MCF 10A (cell line): ENCODE measurements around the gene PARD3. TPM values are rescaled to one million over a fixed set of nuclear protein-coding genes. Genes with fewer than 3 reads are reported as not detected.
A peak's percentile ranks its signal among the peaks of the same experiment; 100 is the strongest.

Source experiments
- BruUV-seq: library from RNA; stranded (reverse); fragments of 400-500 nt; replicated peaks from 2 replicates; lab custom pipeline; 2021; lab: Mats Ljungman, UMichigan
- CTCF ChIA-PET: fragments of 300-600 bp; sonication (Branson Sonifier 250); formaldehyde crosslinking; extraction: SDS; loops from one replicate; lab custom pipeline; 2021; ENCODE audit warnings: antibody characterized with exemption, inconsistent platforms; lab: Yijun Ruan, JAX
- POLR2A ChIA-PET: fragments of 300-600, 350-650 bp; sonication (Branson Sonifier 250); formaldehyde crosslinking; extraction: SDS; loops from one replicate; lab custom pipeline; 2020; ENCODE audit warnings: antibody characterized with exemption, inconsistent platforms; lab: Yijun Ruan, JAX
- DNase-seq: peaks from one replicate; pipeline ENCODE4 v3.0.0-alpha.2; 2018; ENCODE audit not compliant: unreplicated experiment
- H3K27ac Mint-ChIP-seq: one replicate; pipeline ENCODE4 v1.8.0; 2022; ENCODE audit warnings: mild to moderate bottlenecking, low read depth, mixed read lengths; ENCODE audit not compliant: unreplicated experiment
- H3K27me3 Mint-ChIP-seq: one replicate; pipeline ENCODE4 v1.8.0; 2022; ENCODE audit warnings: mixed read lengths; ENCODE audit not compliant: insufficient read depth, unreplicated experiment
- H3K36me3 Mint-ChIP-seq: one replicate; pipeline ENCODE4 v1.8.0; 2022; ENCODE audit warnings: mild to moderate bottlenecking, moderate library complexity, mixed read lengths; ENCODE audit not compliant: insufficient read depth, unreplicated experiment
- H3K4me1 Mint-ChIP-seq: one replicate; pipeline ENCODE4 v1.8.0; 2022; ENCODE audit warnings: mixed read lengths; ENCODE audit not compliant: insufficient read depth, unreplicated experiment
- H3K4me3 Mint-ChIP-seq: one replicate; pipeline ENCODE4 v1.8.0; 2022; ENCODE audit warnings: mild to moderate bottlenecking, moderate library complexity, mixed read lengths; ENCODE audit not compliant: unreplicated experiment
- H3K9me3 Mint-ChIP-seq: one replicate; pipeline ENCODE4 v1.8.0; 2022; ENCODE audit warnings: mixed read lengths; ENCODE audit not compliant: unreplicated experiment
- CTCF ChIP-seq: fragments of 200-600 bp; IDR thresholded peaks from one replicate; pipeline ENCODE4 v1.8.0; 2022; ENCODE audit warnings: antibody characterized with exemption, mild to moderate bottlenecking; ENCODE audit not compliant: unreplicated experiment
- intact Hi-C: fragments of 100-400 bp; cut with micrococcal nuclease; formaldehyde crosslinking; loops from 2 replicates; pipeline ENCODE4 v1.14.1; 2022
- total RNA-seq: library from RNA; stranded (reverse); gene quantifications from 2 replicates; pipeline ENCODE4 v1.2.3, GENCODE V29; 2022

PARD3 gene
- total RNA-seq, 1 experiment from 2014 or later, result 70.0 TPM

- Mint-ChIP-seq H3K36me3 (peaks cover 13% of the 10 kb centered on the region), H3K4me1 (peaks cover 15% of the 10 kb centered on the region), H3K27me3 (no peaks in the 10 kb centered on the region), H3K27ac (no peak overlapping the region), H3K4me3 (no peak overlapping the region), H3K9me3 (no peaks in the 10 kb centered on the region)
- intact Hi-C loops, result loop anchor here (10.0 kb wide), 1 partner anchor 921 kb away; the partner anchor contains the start of gene NRP1
- CTCF ChIA-PET, result no interaction called here
- POLR2A ChIA-PET, result no interaction called here
- DNase-seq, result no peak
- BruUV-seq, result no TSS peak
- TF ChIP-seq CTCF, result no peak
Measured at GRCh38 chr10:34256216-34256615, 558.9 kb downstream of the PARD3 start.

- Mint-ChIP-seq H3K27ac (no peak overlapping the region), H3K36me3 (peaks cover 19% of the 10 kb centered on the region), H3K27me3 (no peaks in the 10 kb centered on the region), H3K9me3 (no peaks in the 10 kb centered on the region), H3K4me3 (peak overlapping the region; percentile 25), H3K4me1 (peaks cover 15% of the 10 kb centered on the region)
- intact Hi-C loops, result loop anchor here (10.0 kb wide), 1 partner anchor 920 kb away; the partner anchor contains the start of gene NRP1
- no TSS peak for BruUV-seq
- CTCF ChIA-PET, result interaction anchor here (0.6 kb wide), 2 partner anchors 25 to 382 kb away, joined by 3 to 6 read pairs; no protein-coding TSS in a partner anchor
- POLR2A ChIA-PET, result no interaction called here
- DNase-seq, result peak; percentile 29
- TF ChIP-seq CTCF, result no peak
Measured at GRCh38 chr10:34255035-34255434, 560.1 kb downstream of the PARD3 start.

DNA sequence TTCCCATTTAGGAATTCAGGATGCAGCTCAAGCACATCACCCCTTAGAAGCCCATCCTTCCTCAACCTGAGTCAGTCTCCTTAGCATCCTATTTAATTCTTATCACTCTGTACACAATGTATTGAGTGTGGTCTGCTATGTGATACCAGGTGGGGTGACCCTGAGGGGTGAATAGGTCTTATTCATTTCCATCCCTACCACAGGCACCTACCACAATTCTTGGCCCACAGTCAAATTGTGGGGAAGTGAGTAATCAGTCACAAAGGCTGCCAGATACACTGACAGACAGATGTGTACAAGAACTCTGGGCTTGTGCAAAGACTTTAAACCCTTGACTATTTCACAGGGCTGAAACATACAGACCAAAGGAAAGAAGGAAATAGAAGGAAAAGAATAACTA lies 560.5 kb downstream of the PARD3 start:
- H3K27ac Mint-ChIP-seq, result no peak overlapping the region
- TF ChIP-seq CTCF, result no peak
- peaks cover 15% of the 10 kb centered on the region for H3K4me1 Mint-ChIP-seq
- H3K9me3 Mint-ChIP-seq, result no peaks in the 10 kb centered on the region
- H3K36me3 Mint-ChIP-seq, result peaks cover 21% of the 10 kb centered on the region
- ChIA-PET CTCF (interaction anchor here (0.6 kb wide), 2 partner anchors 382 to 923 kb away, joined by 3 read pairs; no protein-coding TSS in a partner anchor), POLR2A (no interaction called here)
- peak overlapping the region; percentile 25 for H3K4me3 Mint-ChIP-seq
- intact Hi-C loops, result loop anchor here (10.0 kb wide), 1 partner anchor 920 kb away; the partner anchor contains the start of gene NRP1
- H3K27me3 Mint-ChIP-seq, result no peaks in the 10 kb centered on the region
- BruUV-seq, result no TSS peak
- DNase-seq, result peak; percentile 98

- Mint-ChIP-seq H3K4me1 (peaks cover 15% of the 10 kb centered on the region), H3K9me3 (no peaks in the 10 kb centered on the region), H3K36me3 (peaks cover 17% of the 10 kb centered on the region), H3K4me3 (no peak overlapping the region), H3K27me3 (no peaks in the 10 kb centered on the region), H3K27ac (peak overlapping the region; percentile 71)
- peak; percentile 20 for DNase-seq
- TF ChIP-seq CTCF, result no peak
- no TSS peak for BruUV-seq
- intact Hi-C loops, result loop anchor here (10.0 kb wide), 1 partner anchor 917 kb away; the partner anchor contains the start of gene NRP1
- ChIA-PET POLR2A (no interaction called here), CTCF (no interaction called here)
Measured at GRCh38 chr10:34252111-34252510, 563.0 kb downstream of the PARD3 start.
